Measurements from ENCODE around the gene SH3GL1. TPM values are rescaled to one million over a fixed set of nuclear protein-coding genes. Genes with fewer than 3 reads are reported as not detected.
A peak's percentile ranks its signal among the peaks of the same experiment; 100 is the strongest.

Gene SH3GL1
- polyA plus RNA-seq, 2 of the 4 experiments (the other 2 are of a cell fraction): 20.1 to 34.7 TPM

DNA sequence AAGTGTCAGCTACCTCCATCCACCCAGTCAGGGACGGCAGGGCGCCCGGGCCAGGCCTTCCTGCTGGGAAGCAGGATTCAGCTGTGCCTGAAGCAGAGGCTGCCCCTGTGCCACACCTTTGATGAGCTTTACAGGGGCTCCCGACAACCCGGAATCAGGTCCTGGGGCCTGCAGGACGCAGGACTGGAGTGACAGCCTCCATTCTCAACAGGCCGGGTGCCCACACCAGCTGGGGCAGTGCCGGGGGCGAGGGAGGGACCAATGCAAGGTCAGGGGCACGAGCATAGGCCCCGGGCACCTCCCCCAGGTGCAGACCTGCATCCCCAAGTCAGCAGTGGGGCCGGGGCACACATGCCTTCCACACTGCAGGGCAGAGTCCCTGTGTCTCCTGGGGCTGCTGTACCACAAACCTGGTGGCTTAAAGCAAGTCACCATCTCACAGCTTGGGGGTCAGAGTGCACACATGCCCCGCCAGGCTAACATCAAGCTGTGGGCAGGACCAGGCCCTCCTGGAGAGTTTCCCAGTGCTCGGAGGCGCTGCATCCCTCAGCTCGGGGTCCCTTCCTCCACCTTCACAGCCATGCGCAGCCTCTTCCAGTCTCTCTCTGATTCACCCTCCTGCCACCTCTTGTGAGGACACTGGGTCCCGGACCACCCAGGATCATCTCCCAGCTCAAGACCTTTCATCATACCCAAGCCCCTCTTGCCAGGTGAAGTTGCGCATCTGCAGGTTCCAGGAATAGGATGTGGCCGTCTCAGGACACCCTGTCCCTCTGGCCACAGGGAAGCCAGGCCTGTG, 43.8 kb upstream of the SH3GL1 start:
- peak in 1 of 2 experiments; percentile 11; a peak in 3 of 6 replicates for ATAC-seq

GRCh38 chr19:4443188-4443587, 42.8 kb upstream of the SH3GL1 start:
- no peaks in the 10 kb centered on the region for H3K9me3 ChIP-seq
- no peak overlapping the region for H3K4me3 ChIP-seq
- POLR2A ChIA-PET: no interaction called here
- no peak for ATAC-seq
- no peaks in the 10 kb centered on the region for H3K4me1 ChIP-seq
- no peak for DNase-seq (ENCODE audit: low read depth in 1 of 2, low spot score in 1 of 2)
- FAIRE-seq: no peak
- WGBS (ENCODE audit: missing lambda C conversion rate): 94% methylated on average over 13 of the region's 15 CpGs
- no peak overlapping the region for H3K27ac ChIP-seq
- CTCF ChIA-PET: no interaction called here
- TF ChIP-seq HOXA7 (CRISPR knock-in tag; IDR thresholded peaks at IDR 0.05) (no peak), ZC3H11A (IDR thresholded peaks at IDR 0.05) (no peak), HOXB13 (CRISPR knock-in tag; IDR thresholded peaks at IDR 0.05; ENCODE audit: low read depth) (no peak), RARB (CRISPR knock-in tag; IDR thresholded peaks at IDR 0.05) (no peak), RAD21 (conservative IDR thresholded peaks at IDR 0.05 in 1 of 2, IDR thresholded peaks at IDR 0.05 in 1 of 2) (no peak), TP53 (CRISPR knock-in tag; IDR thresholded peaks at IDR 0.05) (no peak), USF2 (IDR thresholded peaks at IDR 0.05) (no peak), MAFK (IDR thresholded peaks at IDR 0.05; ENCODE audit: partially characterized antibody) (no peak), PHF8 (IDR thresholded peaks at IDR 0.05; ENCODE audit: borderline replicate concordance, low read depth) (no peak), POLR2A (IDR thresholded peaks at IDR 0.05; ENCODE audit: low read length) (no peak), ZFP36 (IDR thresholded peaks at IDR 0.05; ENCODE audit: borderline replicate concordance, partially characterized antibody) (no peak), EP300 (IDR thresholded peaks at IDR 0.05) (no peak), MAX (IDR thresholded peaks at IDR 0.05) (no peak), EHMT2 (IDR thresholded peaks at IDR 0.05; ENCODE audit: low read depth) (no peak), NR3C1 (IDR thresholded peaks at IDR 0.05) (no peak), KDM1A (IDR thresholded peaks at IDR 0.05; ENCODE audit: low read depth) (no peak)
- no peak overlapping the region for H3K4me2 ChIP-seq

More for the DNA sequence above, 43.8 kb upstream of the SH3GL1 start:
- DNase-seq (ENCODE audit: low read depth in 1 of 2, low spot score in 1 of 2) (no peak), FAIRE-seq (no peak)
- Histone ChIP-seq H3K4me1 (no peaks in the 10 kb centered on the region), H3K4me2 (no peak overlapping the region), H3K4me3 (no peak overlapping the region), H3K9me3 (no peaks in the 10 kb centered on the region), H3K27ac (no peak overlapping the region)
- ChIA-PET CTCF (interaction anchor here (0.6 kb wide), 1 partner anchor 176 kb away, joined by 3 read pairs; no protein-coding TSS in a partner anchor), POLR2A (no interaction called here)
- 0 out of 2 replicates have a peak, but pooled peaks have one; percentile 13 for TF ChIP-seq POLR2AphosphoS2 (conservative IDR thresholded peaks at IDR 0.05; ENCODE audit: low read length)
- no peak for TF ChIP-seq FOSB (CRISPR knock-in tag; IDR thresholded peaks at IDR 0.05)
- WGBS (ENCODE audit: missing lambda C conversion rate): 82% methylated on average over 8 of the region's 20 CpGs

GRCh38 chr19:4442819-4443146, 42.4 kb upstream of the SH3GL1 start:
- FAIRE-seq (no peak), ATAC-seq (no peak), DNase-seq (ENCODE audit: low read depth in 1 of 2, low spot score in 1 of 2) (no peak)
- 93% methylated on average over 3 of the region's 10 CpGs for WGBS (ENCODE audit: missing lambda C conversion rate)
- no peak overlapping the region for H3K27ac ChIP-seq
- H3K4me3 ChIP-seq: no peak overlapping the region
- CTCF ChIA-PET: no interaction called here
- H3K4me2 ChIP-seq: no peak overlapping the region
- no peaks in the 10 kb centered on the region for H3K9me3 ChIP-seq
- TF ChIP-seq PHF8 (IDR thresholded peaks at IDR 0.05; ENCODE audit: borderline replicate concordance, low read depth): no peak
- no peak for TF ChIP-seq NR3C1 (IDR thresholded peaks at IDR 0.05)
- no peak for TF ChIP-seq GATA3 (IDR thresholded peaks at IDR 0.05; ENCODE audit: borderline replicate concordance)
- H3K4me1 ChIP-seq: no peaks in the 10 kb centered on the region
- POLR2A ChIA-PET: no interaction called here
